NCI-H2081 treated with DMSO at 0.1 percent for 48 hours (cell line): ENCODE measurements around the gene CYB561D2.

Experiments
- DNase-seq: peaks from one replicate; lab custom pipeline; 2025; lab: John Stamatoyannopoulos, UW

CYB561D2 gene

DNA sequence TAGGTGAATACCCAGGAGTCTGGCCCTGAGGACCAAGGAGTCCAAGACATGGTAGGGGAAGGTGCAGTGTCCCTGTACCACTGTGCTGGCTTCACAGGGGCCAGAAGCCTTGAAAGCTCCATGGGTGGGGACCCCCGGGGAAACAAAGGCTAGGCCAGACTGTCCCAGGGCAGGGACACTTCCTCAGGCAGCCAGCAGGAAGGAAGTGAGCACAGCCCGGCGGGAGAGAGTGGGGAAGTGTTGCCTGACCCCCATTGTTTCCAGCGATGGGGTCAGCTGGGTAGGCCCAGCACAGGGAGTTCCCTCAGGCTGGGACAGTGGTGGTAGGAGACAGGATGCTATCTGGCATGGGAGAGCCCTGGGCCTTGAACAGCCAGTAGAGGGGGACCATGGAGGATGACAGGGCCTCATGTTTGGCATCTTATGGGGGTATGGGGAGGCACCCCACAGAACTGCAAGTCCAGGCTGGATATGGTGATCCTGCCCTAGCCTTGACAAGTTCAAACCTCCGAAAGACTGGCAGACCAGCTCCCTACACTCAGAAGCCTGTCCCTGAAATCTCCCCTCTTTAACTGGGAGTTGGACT is 27.0 kb upstream of the CYB561D2 start:
- no peak for DNase-seq

DNA sequence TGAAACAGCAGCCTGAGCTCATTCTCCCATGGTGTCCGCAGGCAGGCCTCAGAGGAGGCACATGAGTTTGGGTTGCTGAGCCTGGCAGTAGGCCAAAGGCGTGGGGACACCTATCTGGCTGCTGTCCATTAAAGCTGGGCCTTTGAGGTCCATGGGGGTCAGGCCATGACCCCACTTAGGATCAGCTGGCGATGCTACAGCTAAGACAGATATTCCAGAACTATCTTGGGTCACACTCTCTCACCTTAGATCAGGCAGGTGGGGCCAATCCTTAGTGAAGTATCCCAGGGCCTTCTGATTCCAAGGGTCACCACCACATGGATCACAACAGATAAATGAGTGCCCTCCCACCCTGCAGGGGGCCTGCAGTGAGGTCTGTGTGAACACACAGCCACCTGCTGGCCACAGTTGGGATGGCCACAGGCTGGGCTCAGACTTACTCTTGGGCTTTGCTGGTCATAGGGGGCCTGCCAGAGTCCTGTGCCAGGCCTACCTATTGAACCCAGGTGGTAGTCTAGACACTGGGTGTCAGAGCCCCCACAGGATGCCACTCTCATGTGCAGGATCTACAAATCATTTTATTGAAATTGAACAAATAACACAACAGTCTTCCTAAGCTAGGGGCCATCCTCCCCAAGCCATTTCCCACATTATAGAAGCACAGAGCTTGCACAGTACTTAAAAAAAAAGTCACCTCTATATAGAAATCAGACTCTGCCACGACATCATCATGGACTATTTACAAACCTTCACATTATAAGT is 26.1 kb upstream of the CYB561D2 start:
- no peak for DNase-seq

DNA sequence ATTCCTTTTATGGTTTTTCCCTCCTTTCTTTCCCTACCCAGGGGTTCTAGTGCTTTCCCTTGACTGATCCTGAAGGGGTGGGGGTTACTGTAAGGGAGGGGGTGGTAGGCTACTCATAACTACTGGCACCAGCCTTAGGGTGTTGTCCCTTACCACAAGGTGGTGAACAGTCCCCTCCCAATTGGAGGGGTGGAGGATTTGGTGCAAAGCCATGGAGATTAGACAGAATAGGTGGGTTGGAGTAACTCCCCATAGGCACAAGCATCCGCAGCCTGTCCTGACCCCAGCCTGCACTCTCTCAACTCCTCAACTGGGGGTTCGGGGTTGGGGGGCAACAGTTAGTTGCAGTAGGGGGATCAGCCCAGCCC is 25.6 kb upstream of the CYB561D2 start:
- DNase-seq, result no peak

DNA sequence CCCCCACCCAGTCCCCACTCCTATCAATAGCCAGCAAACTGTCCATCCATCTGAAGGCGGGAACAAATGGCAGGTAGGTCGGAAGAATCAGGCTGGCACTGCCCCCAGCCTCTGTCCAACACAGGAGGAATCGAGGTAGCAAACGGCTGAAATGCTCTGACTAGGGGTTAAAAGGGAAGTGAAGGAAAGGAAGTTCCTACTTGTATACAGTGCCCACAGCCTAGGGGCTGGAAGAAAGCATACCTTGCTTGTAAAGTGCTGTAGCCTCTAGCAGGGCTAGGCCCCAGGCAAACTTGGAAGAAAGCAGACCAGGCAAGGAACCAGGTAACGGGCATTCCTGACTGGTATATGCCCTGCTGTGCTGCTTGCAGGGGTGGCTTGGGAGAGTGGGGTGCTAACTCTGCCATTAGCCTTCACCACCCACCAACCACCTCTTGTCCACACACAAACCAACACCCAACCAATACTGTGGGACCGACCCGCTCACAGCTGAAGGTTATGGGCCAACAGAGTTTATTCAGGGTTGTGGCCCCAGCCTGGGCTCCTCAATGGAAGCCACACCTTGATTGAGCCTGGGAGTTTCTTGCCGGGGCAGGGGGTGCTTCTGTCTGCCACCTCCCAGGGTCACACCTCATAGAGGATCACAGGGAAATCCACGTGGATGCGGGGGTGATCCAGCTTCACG is 25.0 kb upstream of the CYB561D2 start:
- DNase-seq, result no peak

DNA sequence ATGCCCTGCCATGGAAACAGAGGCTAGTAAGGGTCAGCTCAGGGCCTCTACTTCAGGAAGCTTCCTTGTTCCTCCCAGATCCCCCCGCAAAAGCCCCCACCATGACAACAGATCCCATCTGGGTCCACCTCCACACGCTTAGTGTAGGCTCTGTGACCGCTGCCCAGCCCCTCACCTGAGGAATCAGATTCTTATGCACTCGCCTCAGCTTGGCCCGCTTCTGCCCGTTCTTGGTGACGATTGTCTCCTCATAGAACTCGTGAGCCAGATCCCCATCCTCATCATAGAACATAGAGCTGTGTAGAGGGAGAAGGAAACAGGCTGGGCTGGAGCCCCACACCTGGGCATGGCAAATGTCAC is 24.5 kb upstream of the CYB561D2 start:
- no peak for DNase-seq

DNA sequence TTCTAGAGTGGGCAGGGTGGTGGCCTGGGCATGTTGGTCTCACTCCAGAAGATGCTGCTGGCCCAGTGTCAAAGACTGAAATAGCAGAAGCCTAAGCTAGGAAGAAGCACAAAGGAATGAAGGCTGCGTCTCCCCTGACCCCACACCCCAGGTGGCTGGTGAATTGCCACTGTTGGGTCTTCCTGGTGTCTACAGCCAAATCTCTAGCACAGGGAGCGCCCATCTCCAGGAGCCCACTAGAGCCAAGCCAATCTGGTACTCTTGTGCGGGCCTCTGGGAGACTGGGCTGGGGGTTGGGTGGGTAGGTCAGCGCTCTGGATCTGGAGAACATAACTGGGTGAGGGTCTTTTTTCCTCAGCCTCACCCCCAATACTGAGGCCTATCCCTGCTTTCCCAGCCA is 23.5 kb upstream of the CYB561D2 start:
- no peak for DNase-seq

DNA sequence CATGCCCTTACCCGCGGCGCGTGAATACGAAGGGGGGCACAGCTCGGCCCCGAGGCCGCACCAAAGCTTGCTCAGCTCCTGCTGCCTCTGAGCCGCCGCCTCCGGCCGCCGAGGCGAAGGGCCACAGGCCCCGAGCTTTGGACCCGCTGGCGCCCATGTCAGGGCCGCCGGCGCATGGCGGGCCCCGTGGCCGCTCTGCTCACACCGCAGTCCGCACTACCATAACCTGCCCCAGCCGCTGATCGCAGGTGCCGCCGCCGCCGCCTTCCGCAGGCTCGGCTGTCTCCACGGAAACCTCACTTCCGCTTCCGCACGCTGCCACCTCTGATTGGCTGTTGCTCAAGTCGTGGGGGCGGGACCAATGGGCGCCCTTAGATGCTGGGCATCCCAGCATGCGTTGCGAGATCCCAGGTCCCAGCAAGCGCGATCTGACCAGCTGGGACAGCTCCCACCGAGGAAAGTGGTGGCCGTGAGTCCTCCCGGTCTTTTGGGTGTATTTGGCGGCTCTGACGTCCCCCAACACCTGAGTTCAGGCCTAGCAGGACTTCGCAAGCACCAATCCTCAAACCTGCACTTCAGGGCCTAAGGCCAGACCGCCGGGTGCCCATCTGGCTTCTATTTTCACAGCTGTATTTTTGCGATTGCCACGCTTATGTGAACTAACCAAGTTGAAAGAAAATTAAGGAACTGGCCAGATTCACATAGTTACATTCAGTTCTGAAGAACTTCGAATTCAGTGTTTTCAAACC is 22.5 kb upstream of the CYB561D2 start, which contains the start of gene TUSC2:
TSS of gene TUSC2 (minus strand) at position 281 of the 749 bp plus-strand sequence. CDS start at position 157, 124 bp downstream.
- peak; percentile 67 for DNase-seq

DNA sequence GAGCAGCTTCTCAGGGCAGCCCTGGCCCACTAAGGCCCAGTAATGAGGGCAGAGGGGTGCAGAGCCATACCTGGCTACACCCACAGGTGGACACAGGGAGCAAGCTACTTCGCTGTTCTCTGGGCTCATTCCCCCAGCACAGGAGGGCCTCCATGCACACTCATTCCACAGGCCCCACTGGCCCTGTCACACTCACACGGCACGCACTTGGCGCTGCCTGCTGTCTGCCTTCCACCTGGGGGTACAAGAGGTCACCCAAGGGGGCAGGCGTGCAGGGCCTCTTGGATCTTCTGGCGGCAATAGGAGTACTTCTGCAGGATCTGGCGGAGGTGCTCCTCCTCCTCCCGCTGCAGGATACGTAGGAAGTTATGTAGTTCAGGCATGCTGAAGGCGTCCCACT is 20.3 kb upstream of the CYB561D2 start:
- DNase-seq, result no peak

DNA sequence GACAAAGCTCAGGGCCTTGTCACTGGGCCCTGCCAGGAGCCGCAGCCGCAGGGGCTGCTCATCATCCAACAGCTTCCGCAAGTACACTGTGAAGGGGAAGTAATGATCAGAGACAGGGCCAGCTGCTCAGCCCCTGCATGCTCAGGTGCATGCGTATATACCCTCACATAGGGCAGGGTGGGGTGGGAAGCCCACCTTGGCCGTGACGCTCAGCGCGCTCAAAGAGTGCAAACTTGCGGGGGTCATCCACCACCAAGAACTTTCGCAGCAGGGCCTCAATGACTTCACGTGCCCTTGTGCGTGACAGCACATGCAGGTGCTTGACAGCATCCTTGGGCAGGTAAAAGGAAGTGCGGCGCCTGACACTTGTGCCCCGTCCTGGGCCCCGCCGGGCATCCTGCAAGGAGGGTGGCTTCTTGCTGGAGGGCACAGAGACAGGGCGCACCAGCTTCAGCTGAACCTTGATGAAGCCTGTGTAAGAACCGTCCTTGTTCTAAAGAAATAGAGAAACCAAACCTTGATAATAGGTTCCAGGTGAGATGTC is 19.2 kb upstream of the CYB561D2 start:
- no peak for DNase-seq

DNA sequence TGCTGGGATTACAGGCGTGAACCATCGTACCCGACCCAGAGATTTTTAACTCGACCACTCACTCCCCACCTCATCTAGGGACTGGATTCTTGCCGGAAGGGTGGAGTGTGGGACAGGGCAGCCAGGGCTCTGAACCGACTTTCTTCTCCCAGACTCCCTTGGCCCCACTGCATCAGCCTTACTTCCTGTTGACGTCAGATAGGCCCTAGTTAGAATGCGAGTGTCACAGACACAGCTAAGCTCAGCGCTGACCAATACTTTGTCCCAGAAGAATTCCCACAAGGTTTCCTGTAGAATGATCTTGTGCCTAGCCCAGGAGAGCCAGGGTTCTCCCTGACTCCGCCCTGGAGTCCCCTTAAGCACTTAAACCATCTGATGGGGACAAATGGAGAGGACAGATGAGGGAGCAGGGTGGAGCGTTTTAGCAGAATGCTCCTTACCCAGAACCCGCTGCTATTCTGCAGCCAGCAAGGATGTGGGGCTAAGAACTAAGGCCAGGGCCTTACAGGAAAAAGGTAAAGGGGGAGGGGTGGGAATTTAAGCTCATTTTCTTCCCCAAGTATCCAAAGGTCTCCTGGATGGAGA is 16.8 kb upstream of the CYB561D2 start:
- no peak for DNase-seq

DNA sequence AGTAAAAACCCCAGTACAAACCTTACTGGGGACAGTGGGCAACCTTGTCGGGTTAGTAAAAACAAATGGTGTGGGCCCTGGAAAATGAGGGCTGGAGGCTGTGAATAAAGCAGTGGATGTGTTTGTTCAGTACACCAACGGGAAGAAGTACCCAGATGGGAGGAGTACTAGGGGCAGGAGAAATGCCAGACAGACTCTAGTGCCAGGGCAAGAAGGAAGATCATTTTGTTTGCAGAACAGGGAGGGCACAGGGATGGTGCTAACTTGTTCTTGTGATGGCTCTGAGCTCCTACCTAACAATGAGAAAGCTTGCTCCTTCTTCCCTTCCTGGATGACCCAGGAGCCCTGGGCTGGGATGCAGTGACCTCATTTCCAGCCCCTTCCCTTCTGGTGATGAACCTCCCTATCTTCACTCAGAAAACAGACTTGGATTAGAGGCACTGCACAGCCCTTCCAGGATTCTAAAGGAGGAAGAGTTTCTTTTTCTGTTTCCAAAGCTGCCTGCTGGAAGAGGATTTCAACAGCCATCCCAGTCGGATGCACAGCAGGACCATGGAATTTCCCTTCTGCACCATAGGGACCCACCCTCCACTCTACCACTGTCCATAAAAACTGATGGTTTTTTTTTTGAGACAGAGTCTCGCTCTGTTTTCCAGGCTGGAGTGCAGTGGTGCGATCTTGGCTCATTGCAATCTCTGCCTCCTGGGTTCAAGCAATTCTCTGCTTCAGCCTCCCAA is 16.2 kb upstream of the CYB561D2 start:
- no peak for DNase-seq

DNA sequence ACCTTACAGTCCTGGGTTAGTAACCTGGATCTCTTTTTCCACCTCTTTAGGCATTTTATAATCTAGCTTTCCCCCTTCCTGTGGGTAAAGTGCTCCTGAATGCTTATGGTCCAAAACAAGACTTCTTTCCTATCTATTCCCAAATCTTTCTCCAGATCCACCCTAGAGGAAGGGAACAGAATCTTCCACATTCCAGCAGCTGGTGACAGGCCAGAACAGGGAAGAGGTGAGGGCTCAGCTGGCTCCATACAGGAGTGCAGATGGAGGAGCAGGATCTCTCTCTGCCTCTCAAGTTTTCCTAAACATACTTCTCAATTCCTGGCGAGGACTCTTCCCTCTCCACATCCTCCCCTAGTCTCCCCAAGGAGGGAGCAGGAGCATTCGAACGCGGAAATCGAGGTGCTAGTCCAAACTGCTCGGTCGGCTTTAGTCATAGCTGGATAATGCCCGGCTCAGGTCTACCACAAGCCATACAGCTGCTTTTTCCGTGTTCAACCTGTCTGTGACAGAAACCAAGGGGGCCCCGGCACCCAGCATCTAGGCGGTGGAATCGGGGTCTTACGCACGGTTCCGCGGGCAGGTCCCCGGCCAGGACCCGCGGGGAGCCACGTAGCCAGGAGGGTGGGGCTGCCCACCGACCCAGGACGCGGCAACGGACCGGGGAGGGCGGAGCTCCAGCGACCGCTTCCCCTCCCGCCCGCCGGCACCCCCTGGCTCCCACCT is 14.0 kb upstream of the CYB561D2 start:
- DNase-seq, result no peak

DNA sequence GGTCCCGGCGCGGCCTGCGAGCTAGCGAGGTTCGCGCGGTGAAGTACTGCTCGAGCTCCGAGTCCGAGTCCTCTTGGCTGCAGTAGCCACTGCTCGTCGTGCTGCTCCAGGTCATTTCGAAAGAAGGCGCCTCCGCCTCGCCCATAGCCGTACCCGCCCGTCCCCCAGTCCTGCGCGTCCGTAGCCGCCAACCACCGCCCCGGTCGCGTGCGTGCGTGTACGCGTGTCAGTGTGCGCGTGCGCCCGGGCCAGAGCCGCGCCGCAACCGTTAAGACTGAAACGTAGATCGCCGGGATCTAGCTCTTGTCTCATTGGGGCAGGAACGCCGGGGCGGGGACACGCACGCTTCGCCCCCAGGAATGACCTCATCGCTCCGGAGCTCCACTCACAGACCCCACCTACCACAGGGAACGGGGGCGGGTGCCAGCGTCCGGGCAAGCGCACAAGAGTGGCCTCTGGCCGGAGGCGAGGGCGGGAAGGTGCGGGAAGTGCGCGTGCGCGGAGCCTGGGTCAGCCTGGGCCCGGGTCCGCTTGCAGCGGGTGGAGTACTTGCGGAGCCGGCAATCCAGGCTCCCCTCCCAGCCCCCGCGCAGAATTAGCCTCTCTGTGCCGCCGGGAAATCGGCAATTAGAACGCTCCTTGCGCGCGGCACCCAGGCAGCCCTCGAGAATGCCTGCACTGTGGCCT is 13.3 kb upstream of the CYB561D2 start:
- peak; percentile 88 for DNase-seq

DNA sequence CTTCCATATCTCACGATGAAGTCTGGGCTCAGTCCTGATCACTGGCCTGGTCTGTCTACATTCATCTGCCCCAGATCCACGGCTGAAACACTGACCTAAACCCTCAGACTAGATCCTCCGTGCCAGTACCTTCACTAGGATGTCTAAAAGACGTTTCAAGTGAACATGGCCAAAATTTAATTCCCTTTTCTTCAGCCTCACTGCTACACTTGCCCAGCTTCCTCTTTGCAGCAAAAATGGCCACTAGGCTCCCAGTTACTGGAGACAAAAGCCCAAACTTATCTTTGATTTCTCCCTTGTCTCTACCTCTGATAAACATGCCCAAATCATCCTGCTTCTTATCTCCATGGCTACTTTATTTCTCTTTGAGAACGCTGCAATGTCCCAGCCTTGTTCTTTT is 11.7 kb upstream of the CYB561D2 start:
- DNase-seq, result no peak

DNA sequence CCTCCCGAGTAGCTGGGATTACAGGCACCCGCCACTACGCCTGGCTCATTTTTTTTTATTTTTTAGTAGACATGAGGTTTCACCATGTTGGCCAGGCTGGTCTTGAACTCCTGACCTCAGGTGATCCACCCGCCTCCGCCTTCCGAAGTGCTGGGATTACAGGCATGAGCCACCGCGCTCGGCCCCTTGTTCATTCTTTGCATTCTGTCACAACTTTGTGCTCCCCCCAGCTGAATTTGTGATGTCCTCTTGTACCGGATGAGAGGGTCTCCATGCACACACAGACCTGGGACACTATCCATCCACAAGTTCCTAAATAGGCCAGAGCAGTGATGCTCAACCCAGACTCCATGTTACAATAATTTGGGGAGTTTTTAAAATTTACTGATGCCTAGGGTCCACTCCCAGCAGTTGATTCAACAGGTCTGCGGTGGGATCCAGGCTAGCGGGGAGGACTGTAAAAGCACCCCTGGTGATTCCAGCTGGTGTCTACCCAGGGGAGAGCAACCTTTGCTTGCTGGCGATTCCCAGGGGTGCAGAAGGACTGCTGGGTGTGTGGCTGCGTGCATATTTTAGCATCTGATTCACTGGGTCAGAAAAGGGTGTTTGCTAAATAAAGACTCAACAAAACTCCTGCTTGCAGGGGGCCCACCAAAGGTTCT is 11.0 kb upstream of the CYB561D2 start:
- DNase-seq, result no peak

DNA sequence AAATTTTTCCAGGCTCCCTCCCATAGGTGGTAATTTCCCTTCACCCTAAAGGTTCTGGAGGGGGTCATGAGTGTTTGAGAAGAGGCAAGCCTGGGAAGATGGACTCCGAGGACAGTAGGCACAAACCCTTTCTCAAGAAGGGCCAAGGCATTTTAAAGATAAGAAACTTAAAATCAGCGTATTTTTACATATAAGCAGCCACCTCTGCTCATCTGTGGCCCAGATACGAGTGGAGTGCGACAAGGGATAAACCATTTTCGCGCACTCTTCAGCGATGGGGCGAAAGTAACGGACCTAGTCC is 10.6 kb upstream of the CYB561D2 start:
- DNase-seq, result no peak

DNA sequence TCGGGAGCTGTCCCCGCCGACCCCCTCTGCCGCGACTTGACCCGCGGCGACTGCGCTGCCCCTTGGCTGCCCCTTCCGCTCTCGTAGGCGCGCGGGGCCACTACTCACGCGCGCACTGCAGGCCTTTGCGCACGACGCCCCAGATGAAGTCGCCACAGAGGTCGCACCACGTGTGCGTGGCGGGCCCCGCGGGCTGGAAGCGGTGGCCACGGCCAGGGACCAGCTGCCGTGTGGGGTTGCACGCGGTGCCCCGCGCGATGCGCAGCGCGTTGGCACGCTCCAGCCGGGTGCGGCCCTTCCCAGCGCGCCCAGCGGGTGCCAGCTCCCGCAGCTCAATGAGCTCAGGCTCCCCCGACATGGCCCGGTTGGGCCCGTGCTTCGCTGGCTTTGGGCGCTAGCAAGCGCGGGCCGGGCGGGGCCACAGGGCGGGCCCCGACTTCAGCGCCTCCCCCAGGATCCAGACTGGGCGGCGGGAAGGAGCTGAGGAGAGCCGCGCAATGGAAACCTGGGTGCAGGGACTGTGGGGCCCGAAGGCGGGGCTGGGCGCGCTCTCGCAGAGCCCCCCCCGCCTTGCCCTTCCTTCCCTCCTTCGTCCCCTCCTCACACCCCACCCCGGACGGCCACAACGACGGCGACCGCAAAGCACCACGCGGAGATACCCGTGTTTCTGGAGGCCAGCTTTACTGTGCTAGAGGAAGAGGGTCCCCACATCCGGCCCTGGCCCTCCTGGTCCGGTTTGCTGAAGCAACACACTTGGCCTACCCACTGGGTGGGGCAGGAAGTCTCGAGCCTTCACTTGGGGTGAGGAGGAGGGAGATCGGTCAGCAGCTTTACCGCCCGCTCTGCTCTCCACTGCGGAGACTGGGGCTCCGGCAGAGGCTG is 10.0 kb upstream of the CYB561D2 start, which contains the start of gene RASSF1:
TSS of gene RASSF1 (minus strand) at position 389 of the 882 bp plus-strand sequence. CDS start at position 358, 31 bp downstream.
- DNase-seq, result no peak

DNA sequence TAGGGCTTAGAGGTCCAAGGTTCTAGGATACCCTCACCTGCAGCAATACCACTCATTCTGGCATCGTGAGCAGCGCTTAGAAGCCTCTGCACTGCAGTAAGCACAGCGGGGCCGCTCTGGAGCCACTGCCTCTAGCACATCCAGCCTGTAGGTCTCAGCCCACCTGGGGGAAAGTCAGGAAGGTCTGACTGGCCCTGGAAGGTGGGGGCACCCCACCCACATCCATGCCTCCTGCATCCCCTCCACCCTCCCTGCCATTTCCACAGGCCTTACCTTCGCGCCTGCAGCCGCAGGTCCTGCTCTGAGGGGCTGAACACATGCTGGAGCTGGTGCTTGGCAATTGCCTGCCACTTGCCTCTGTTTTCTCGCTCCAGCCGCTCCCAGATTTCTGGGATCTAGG is 9.1 kb upstream of the CYB561D2 start:
- no peak for DNase-seq
